Heart right ventricle (tissue), 16 donors: ENCODE results near the gene RETNLB. TPM values are rescaled to one million over a fixed set of nuclear protein-coding genes. Genes with fewer than 3 reads are reported as not detected.

Source experiments
- ATAC-seq, 8 donors: fragments of 200-7000 bp; cut with Tn5 transposase; one replicate each; pipeline ENCODE4 v1.9.1; 2020; ENCODE audit warnings: mild to moderate bottlenecking in 8 of 8, moderate library complexity in 8 of 8, moderate number of reproducible peaks in 1 of 8
- DNase-seq, 2 donors: peaks; one replicate each; pipeline ENCODE4 v3.0.0-alpha.2; 2020
- H3K27ac ChIP-seq, 10 donors: fragments of 200-600 bp; sonication (generic) in 2 of 10; one replicate each; pipeline versions ENCODE4 v1.5.0 to v1.8.0; 2020 to 2022; ENCODE audit warnings: mild to moderate bottlenecking in 3 of 10
- H3K27me3 ChIP-seq, 7 donors: fragments of 200-600 bp; one replicate each; pipeline ENCODE4 v1.8.0; 2021 to 2022; ENCODE audit warnings: mild to moderate bottlenecking in 2 of 7
- H3K36me3 ChIP-seq, 9 donors: fragments of 200-600 bp; sonication (generic) in 1 of 9; one replicate each; pipeline versions ENCODE4 v1.5.0 to v1.8.0; 2020 to 2022; ENCODE audit warnings: mild to moderate bottlenecking in 2 of 9
- H3K4me1 ChIP-seq, 9 donors: fragments of 200-600 bp; sonication (generic) in 1 of 9; one replicate each; pipeline versions ENCODE4 v1.5.0 to v1.8.0; 2020 to 2022; ENCODE audit warnings: mild to moderate bottlenecking in 4 of 9
- H3K4me3 ChIP-seq, 10 donors: fragments of 200-600 bp; sonication (generic) in 2 of 10; one replicate each; pipeline versions ENCODE4 v1.5.0 to v1.8.0; 2020 to 2022; ENCODE audit warnings: mild to moderate bottlenecking in 7 of 10, moderate library complexity in 2 of 10
- H3K9me3 ChIP-seq, 11 donors: fragments of 200-600 bp in 10 of 11; sonication (generic) in 2 of 11; one replicate each; pipeline versions ENCODE4 v1.5.0 to v1.8.0; 2013 to 2022; ENCODE audit warnings: mild to moderate bottlenecking in 2 of 11, control low read depth in 1 of 11, moderate library complexity in 1 of 11
- WGBS, 2 donors: extraction: QIAGEN DNeasy Blood & Tissue Kit; methylation state at CpG; one replicate each; pipeline ENCODE4 v1.1.7; 2013; ENCODE audit warnings: inconsistent platforms in 1 of 2; 5-methylcytosine and 5-hydroxymethylcytosine counted together
- intact Hi-C, 10 donors: fragments of 100-400 bp; cut with DNase I; formaldehyde crosslinking; loops; one replicate each; pipeline versions ENCODE4 v1.11.1 to v1.14.2; 2022
- long read RNA-seq, 3 donors: library from polyadenylated mRNA; unstranded; transcript quantifications; one replicate each; pipeline ENCODE4 v2.0.0, GENCODE V29; 2020 to 2021
- polyA plus RNA-seq, 2 donors: library from polyadenylated mRNA; stranded (reverse); fragments of 200-250 nt; gene quantifications; one replicate each; pipeline ENCODE4 v1.2.3, GENCODE V29; 2013
- total RNA-seq, 10 donors: library from RNA; stranded (reverse); fragmentation: NEBNext Ultra II Directional in 3 of 10; extraction: Animal tissue kit (Norgen Biotek cat#: 25700) in 3 of 10; gene quantifications; one replicate each; pipeline versions ENCODE4 v1.2.1 to v1.2.4, GENCODE V29; 2021 to 2023
- TF ChIP-seq, protein P1 (sequence below), 9 donors: fragments of 200-600 bp; sonication (generic) in 2 of 9; IDR thresholded peaks; one replicate each; pipeline versions ENCODE4 v1.5.0 to v1.8.0; 2021 to 2022; ENCODE audit warnings: antibody characterized with exemption in 9 of 9, mild to moderate bottlenecking in 5 of 9, moderate library complexity in 1 of 9
- donor health status: Arrhythmogenic right ventricular cardiomyopathy.
- donor health status: ischemic (EF 13 %, LVEDD 7.1; RV severe dilation, severe dysfunction).
- donor health status: healthy with polysubstance abuse.
- donor health status: DM: no; HTN: yes; CAD: no.
- donor health status: DM: no; HTN: no; CAD: no.
- donor health status: ischemic (EF 25% LVEDD 6.9; RV normal size, moderate dysfunction).
- donor health status: ischemic (EF 25% LVEDD 5.7; RV mildly dilated, moderate dysfunction).
- donor health status: healthy.
- donor health status: DM: yes; HTN: yes; CAD: no.
- donor health status: Ischemic cardiomyopathy.
- donor health status: ischemic (EF 35%, LVEDD 5.7; RV mildly dilated, moderate dysfunction).
- donor health status: nonischemic (EF 11% LVEDD 7.7; RV severe dilation, severe dysfunction).
- donor health status: DM: yes; HTN: yes; CAD: no.
- donor health status: PGD.
- donor health status: ischemic (EF 29% LVEDD 5.4; RV normal size, mild dysfunction).
- donor health status: nonischemic (EF 23%, LVEDD 6.1; RV moderate dilation, normal function).

Gene RETNLB, protein sequence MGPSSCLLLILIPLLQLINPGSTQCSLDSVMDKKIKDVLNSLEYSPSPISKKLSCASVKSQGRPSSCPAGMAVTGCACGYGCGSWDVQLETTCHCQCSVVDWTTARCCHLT
- total RNA-seq (not detected), polyA plus RNA-seq (not detected)
- long read RNA-seq, donor 1 = 0 reads
- long read RNA-seq, donor 2 = 0 reads
- long read RNA-seq, donor 3 = 0 reads

DNA sequence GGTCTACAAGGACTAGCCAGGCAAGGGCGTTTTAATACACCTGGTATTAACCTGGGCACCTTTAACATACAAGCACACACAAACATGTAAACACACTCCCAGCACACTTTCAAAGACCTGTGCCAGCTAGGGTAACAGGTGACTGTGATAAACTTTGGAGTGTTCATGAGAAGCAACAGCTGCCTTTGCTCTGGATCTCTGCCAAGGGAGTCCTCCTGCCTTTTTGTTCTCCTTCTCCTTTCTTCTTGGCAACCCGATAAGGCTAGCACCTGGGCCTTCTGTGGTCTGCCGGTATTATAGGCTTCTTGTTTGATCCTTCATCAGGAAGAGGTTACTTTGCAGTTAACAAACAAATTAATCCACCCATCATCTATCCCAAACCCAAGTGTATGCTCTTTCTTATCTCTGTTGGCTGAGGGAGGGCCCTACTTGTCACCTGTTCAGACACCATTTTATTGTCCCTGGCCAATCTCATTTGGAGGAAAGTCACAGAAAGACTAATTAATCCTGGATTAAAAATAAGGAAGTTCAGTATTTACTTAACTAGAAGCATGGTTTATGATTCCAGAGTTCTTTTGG lies at the start of gene RETNLB:
RETNLB (minus strand) TSS at position 7 of the 579 bp plus-strand sequence. CDS start 225 bp downstream, outside the sequence.
- TF ChIP-seq, protein P1, sequence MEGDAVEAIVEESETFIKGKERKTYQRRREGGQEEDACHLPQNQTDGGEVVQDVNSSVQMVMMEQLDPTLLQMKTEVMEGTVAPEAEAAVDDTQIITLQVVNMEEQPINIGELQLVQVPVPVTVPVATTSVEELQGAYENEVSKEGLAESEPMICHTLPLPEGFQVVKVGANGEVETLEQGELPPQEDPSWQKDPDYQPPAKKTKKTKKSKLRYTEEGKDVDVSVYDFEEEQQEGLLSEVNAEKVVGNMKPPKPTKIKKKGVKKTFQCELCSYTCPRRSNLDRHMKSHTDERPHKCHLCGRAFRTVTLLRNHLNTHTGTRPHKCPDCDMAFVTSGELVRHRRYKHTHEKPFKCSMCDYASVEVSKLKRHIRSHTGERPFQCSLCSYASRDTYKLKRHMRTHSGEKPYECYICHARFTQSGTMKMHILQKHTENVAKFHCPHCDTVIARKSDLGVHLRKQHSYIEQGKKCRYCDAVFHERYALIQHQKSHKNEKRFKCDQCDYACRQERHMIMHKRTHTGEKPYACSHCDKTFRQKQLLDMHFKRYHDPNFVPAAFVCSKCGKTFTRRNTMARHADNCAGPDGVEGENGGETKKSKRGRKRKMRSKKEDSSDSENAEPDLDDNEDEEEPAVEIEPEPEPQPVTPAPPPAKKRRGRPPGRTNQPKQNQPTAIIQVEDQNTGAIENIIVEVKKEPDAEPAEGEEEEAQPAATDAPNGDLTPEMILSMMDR (IDR thresholded peaks at IDR 0.05) = no peak
- H3K27ac ChIP-seq = no peak within 1 kb of the TSS
- no peak for ATAC-seq
- no peaks in the 10 kb centered on the region for H3K36me3 ChIP-seq
- 65 to 75% methylated on average over 3 of the region's 3 CpGs for WGBS, 2 donors
- no peaks in the 10 kb centered on the region for H3K27me3 ChIP-seq
- no peaks in the 10 kb centered on the region for H3K9me3 ChIP-seq
- no peak within 1 kb of the TSS for H3K4me3 ChIP-seq
- no peaks in the 10 kb centered on the region for H3K4me1 ChIP-seq
- intact Hi-C loops = no loop called here
- no peak for DNase-seq

DNA sequence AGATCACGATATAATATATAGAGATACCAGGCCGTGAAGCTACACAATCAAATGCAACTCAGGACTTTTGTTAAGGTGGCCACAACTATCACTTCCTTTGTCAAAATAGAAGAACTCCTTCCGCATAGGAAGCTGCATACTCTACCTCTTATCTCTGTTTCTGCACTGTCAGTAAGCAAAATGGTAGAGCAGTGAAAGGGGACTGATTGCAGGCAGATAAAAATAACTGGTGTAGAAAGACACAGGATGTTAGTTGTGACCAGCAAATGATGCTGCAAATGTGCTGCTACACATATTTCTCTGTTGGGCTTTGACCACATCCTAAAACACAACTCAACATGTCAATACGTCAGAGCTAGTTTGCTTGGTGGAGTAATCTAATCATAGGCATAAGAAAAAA lies 49.1 kb upstream of the RETNLB start:
- no peaks in the 10 kb centered on the region for H3K36me3 ChIP-seq
- no peaks in the 10 kb centered on the region for H3K27me3 ChIP-seq
- ATAC-seq (no peak), DNase-seq (no peak)
- no peaks in the 10 kb centered on the region for H3K4me1 ChIP-seq
- TF ChIP-seq, protein P1 (IDR thresholded peaks at IDR 0.05) = no peak
- no peak overlapping the region for H3K4me3 ChIP-seq
- intact Hi-C loops = no loop called here
- H3K27ac ChIP-seq = peak overlapping the region in 1 of 10 donors; percentile 66
- H3K9me3 ChIP-seq = peaks cover 0 to 6% (median 0%) of the 10 kb centered on the region in 11 donors
- 49 to 62% methylated on average over 4 of the region's 4 CpGs for WGBS, 2 donors

DNA sequence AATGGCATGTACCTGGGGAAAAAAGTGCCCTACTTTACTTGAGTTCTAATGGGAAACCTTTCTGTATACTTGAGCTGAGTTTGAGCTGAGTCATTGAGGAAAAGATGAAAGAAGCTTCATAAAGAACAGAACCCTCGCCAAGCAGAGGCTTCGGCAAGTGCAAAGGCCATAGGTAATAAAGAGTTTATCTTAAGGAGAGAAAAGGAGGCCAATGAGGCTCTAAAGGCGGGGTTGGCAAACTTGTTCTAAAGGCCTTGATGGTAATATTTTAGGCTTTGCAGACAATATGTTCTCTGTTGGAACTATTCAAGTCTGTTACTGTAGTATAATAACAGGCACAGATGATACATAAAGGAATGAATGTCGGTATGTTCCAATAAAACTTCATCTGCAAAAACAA lies 47.8 kb upstream of the RETNLB start:
- peaks cover 0 to 6% (median 0%) of the 10 kb centered on the region in 11 donors for H3K9me3 ChIP-seq
- 81 to 88% methylated on average over 4 of the region's 4 CpGs for WGBS, 2 donors
- H3K4me3 ChIP-seq = no peak overlapping the region
- H3K36me3 ChIP-seq = no peaks in the 10 kb centered on the region
- H3K4me1 ChIP-seq = no peaks in the 10 kb centered on the region
- DNase-seq = no peak
- intact Hi-C loops = no loop called here
- no peak overlapping the region for H3K27ac ChIP-seq
- TF ChIP-seq, protein P1 (IDR thresholded peaks at IDR 0.05) = no peak
- no peak for ATAC-seq
- H3K27me3 ChIP-seq = no peaks in the 10 kb centered on the region

DNA sequence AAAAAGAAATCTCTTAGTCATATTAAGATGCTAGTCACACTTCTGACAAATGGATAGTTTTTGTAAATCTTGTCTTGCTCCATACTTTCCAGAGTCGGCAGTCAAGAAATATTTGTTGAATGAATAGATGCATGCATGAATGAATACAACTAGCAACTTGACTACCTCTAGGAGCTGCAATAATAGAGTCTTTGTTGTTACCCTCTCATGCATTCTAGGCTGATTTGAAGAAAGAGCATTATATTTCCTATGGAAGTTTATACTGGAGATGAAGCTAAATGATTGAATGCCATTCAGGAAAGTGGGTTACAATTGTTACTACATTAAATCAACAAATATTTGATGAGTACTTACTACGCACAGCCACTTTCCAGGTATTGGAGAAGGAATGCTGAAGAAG lies 47.2 kb upstream of the RETNLB start:
- H3K27me3 ChIP-seq = no peaks in the 10 kb centered on the region

More for the DNA sequence above, 47.2 kb upstream of the RETNLB start:
- H3K4me1 ChIP-seq = no peaks in the 10 kb centered on the region
- no peaks in the 10 kb centered on the region for H3K36me3 ChIP-seq
- DNase-seq (no peak), ATAC-seq (no peak)
- WGBS, 2 donors = 93% methylated on average over 2 of the region's 2 CpGs
- TF ChIP-seq, protein P1 (IDR thresholded peaks at IDR 0.05) = no peak
- intact Hi-C loops = no loop called here
- H3K9me3 ChIP-seq = peaks cover 0 to 6% (median 0%) of the 10 kb centered on the region in 11 donors
- H3K27ac ChIP-seq = no peak overlapping the region
- no peak overlapping the region for H3K4me3 ChIP-seq
